22Rv1 (cell line): ENCODE data around the gene ENOSF1.

Experiments
- CTCF ChIP-seq: fragments of 450-650 bp; IDR thresholded peaks from 2 replicates; pipeline ENCODE4 v1.5.1; 2017; ENCODE audit warnings: mild to moderate bottlenecking
- ZFX ChIP-seq: fragments of 450-650 bp; IDR thresholded peaks from 2 replicates; pipeline ENCODE4 v1.6.1; 2017; ENCODE audit warnings: antibody characterized with exemption, borderline replicate concordance

GRCh38 chr18:662197-662596, 50.2 kb downstream of the ENOSF1 start:
- TF ChIP-seq CTCF (no peak), ZFX (no peak)
